ENCODE data around the gene DPH5.

DNA sequence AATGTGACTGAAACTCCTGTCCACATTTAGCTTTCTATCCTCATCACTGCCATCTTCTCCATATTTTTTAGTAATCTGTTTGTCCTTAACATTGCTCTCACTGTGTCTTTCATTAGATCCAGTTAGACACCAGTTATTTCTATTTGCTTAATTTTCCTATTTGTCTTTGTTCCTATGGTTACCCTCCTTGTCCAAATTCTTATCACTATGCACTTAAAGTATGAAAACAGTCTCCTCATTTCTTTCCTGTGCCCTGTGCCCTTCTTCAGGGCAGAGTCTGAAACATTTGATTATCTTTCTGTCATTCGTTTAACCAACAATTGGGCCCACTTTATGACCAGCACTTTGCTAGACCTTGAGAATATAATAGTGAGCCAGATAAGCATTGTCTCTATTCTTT is 65.5 kb downstream of the DPH5 start:
- TF ChIP-seq, protein P1, sequence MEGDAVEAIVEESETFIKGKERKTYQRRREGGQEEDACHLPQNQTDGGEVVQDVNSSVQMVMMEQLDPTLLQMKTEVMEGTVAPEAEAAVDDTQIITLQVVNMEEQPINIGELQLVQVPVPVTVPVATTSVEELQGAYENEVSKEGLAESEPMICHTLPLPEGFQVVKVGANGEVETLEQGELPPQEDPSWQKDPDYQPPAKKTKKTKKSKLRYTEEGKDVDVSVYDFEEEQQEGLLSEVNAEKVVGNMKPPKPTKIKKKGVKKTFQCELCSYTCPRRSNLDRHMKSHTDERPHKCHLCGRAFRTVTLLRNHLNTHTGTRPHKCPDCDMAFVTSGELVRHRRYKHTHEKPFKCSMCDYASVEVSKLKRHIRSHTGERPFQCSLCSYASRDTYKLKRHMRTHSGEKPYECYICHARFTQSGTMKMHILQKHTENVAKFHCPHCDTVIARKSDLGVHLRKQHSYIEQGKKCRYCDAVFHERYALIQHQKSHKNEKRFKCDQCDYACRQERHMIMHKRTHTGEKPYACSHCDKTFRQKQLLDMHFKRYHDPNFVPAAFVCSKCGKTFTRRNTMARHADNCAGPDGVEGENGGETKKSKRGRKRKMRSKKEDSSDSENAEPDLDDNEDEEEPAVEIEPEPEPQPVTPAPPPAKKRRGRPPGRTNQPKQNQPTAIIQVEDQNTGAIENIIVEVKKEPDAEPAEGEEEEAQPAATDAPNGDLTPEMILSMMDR (IDR thresholded peaks at IDR 0.05), result no peak
- TF ChIP-seq POLR2AphosphoS5 (IDR thresholded peaks at IDR 0.05), result no peak
- no peak for TF ChIP-seq POLR2A (IDR thresholded peaks at IDR 0.05; ENCODE audit: low read depth)
- TF ChIP-seq EP300 (IDR thresholded peaks at IDR 0.05), result no peak

Measured in esophagus muscularis mucosa (tissue), 4 donors.